H1 (cell line): ENCODE results near the gene RUNX1. TPM values are rescaled to one million over a fixed set of nuclear protein-coding genes. Genes with fewer than 3 reads are reported as not detected.

Experiments
- CTCF ChIA-PET: fragments of 300-600 bp; sonication (Branson Sonifier 250); formaldehyde crosslinking; loops from one replicate; lab custom pipeline; 2021; ENCODE audit not compliant: partially characterized antibody; lab: Charles Lee
- POLR2A ChIA-PET: fragments of 300-600 bp; sonication (Branson Sonifier 250); formaldehyde crosslinking; loops from one replicate; lab custom pipeline; 2021; ENCODE audit warnings: inconsistent platforms; ENCODE audit not compliant: partially characterized antibody; lab: Charles Lee
- DNase-seq, 2 experiments: peaks; one replicate each; pipeline versions ENCODE4 v3.0.0 to v3.0.0-alpha.2; 2010 to 2022; ENCODE audit warnings: low spot score in 2 of 2, low read depth in 1 of 2, mixed read lengths in 1 of 2
- FAIRE-seq: peaks from 2 replicates; lab custom pipeline; 2011; peaks lifted over from hg19 to GRCh38; lab: Jason Lieb, UNC
- H2AFZ ChIP-seq: 2 replicates; pipeline ENCODE4 v1.8.1; 2012; ENCODE audit warnings: low read length, inconsistent platforms
- H2AK5ac ChIP-seq: 2 replicates; pipeline ENCODE4 v1.6.1; 2013; ENCODE audit warnings: low read depth, low read length
- H2BK120ac ChIP-seq: replicated peaks from 2 replicates; pipeline ENCODE3; 2013; ENCODE audit warnings: low read depth, low read length, inconsistent platforms
- H2BK12ac ChIP-seq: 2 replicates; pipeline ENCODE4 v1.6.1; 2013; ENCODE audit warnings: low read depth, low read length
- H2BK15ac ChIP-seq: 2 replicates; pipeline ENCODE4 v1.6.1; 2013; ENCODE audit warnings: low read length
- H2BK20ac ChIP-seq: 2 replicates; pipeline ENCODE4 v1.6.1; 2013; ENCODE audit warnings: low read length
- H2BK5ac ChIP-seq: 2 replicates; pipeline ENCODE4 v1.6.1; 2013; ENCODE audit warnings: low read depth, low read length
- H3K14ac ChIP-seq: 2 replicates; pipeline ENCODE4 v1.6.1; 2013; ENCODE audit warnings: inconsistent platforms; ENCODE audit not compliant: insufficient read length
- H3K18ac ChIP-seq: 2 replicates; pipeline ENCODE4 v1.6.1; 2013; ENCODE audit warnings: low read length; ENCODE audit errors: extremely low read depth
- H3K23ac ChIP-seq: 2 replicates; pipeline ENCODE4 v1.6.1; 2013; ENCODE audit warnings: inconsistent platforms; ENCODE audit not compliant: insufficient read length
- H3K23me2 ChIP-seq: 2 replicates; pipeline ENCODE4 v1.6.1; 2013; ENCODE audit warnings: low read depth, low read length
- H3K27ac ChIP-seq: 2 replicates; pipeline ENCODE4 v1.6.1; 2011; ENCODE audit warnings: low read depth, low read length, inconsistent platforms
- H3K27me3 ChIP-seq, 4 experiments: replicated peaks in 1 of 4; 1 replicate in 1 of 4; 2 replicates in 3 of 4; pipeline versions ENCODE4 v1.6.1 to v1.8.1; 2011 to 2013; ENCODE audit warnings: low read length in 3 of 4, mild to moderate bottlenecking in 3 of 4, inconsistent platforms in 2 of 4, mixed read lengths in 2 of 4, moderate library complexity in 1 of 4; ENCODE audit not compliant: control insufficient read depth in 3 of 4, insufficient read depth in 3 of 4; ENCODE audit errors: extremely low read depth in 1 of 4
- H3K36me3 ChIP-seq, 4 experiments: 2 replicates each; pipeline versions ENCODE4 v1.6.1 to v1.8.1; 2011 to 2013; ENCODE audit warnings: mild to moderate bottlenecking in 4 of 4, low read length in 3 of 4, moderate library complexity in 2 of 4, control low read depth in 1 of 4, inconsistent platforms in 1 of 4; ENCODE audit not compliant: insufficient read depth in 4 of 4, control insufficient read depth in 2 of 4
- H3K4ac ChIP-seq: replicated peaks from 2 replicates; pipeline ENCODE3; 2013; ENCODE audit warnings: low read length, low read depth, mixed read lengths, inconsistent platforms; ENCODE audit not compliant: insufficient read length
- H3K4me1 ChIP-seq, 4 experiments: replicated peaks in 1 of 4; 1 replicate in 1 of 4; 2 replicates in 3 of 4; pipeline versions ENCODE4 v1.6.1 to v1.8.1; 2011 to 2013; ENCODE audit warnings: low read length in 3 of 4, inconsistent platforms in 2 of 4, mixed read lengths in 1 of 4; ENCODE audit not compliant: insufficient read depth in 4 of 4, control insufficient read depth in 3 of 4
- H3K4me2 ChIP-seq, 2 experiments: 2 replicates each; pipeline versions ENCODE4 v1.6.1 to v1.8.1; 2011 to 2013; ENCODE audit warnings: low read depth in 2 of 2, low read length in 2 of 2, control low read depth in 1 of 2, inconsistent platforms in 1 of 2, mild to moderate bottlenecking in 1 of 2; ENCODE audit not compliant: insufficient read depth in 1 of 2
- H3K4me3 ChIP-seq, 4 experiments: fragments of 200-600, 300-600 bp in 1 of 4; sonication (generic), shearing (Covaris generic), sonication (Bioruptor Twin) in 1 of 4; 2 replicates each; pipeline versions ENCODE4 v1.5.1 to v1.8.1; 2011 to 2016; ENCODE audit warnings: low read length in 4 of 4, low read depth in 3 of 4, control low read depth in 2 of 4, inconsistent platforms in 2 of 4, mild to moderate bottlenecking in 2 of 4, mixed read lengths in 1 of 4, moderate library complexity in 1 of 4; ENCODE audit not compliant: insufficient read depth in 2 of 4; ENCODE audit errors: extremely low read depth in 1 of 4
- H3K56ac ChIP-seq: replicated peaks from 2 replicates; pipeline ENCODE3; 2013; ENCODE audit warnings: low read depth, mild to moderate bottlenecking, mixed read lengths, low read length, inconsistent platforms; ENCODE audit not compliant: insufficient read length
- H3K79me1 ChIP-seq: 2 replicates; pipeline ENCODE4 v1.6.1; 2013; ENCODE audit warnings: low read depth, low read length, control low read depth
- H3K79me2 ChIP-seq, 2 experiments: 2 replicates each; pipeline versions ENCODE4 v1.6.1 to v1.8.1; 2012 to 2013; ENCODE audit warnings: low read length in 2 of 2, mild to moderate bottlenecking in 2 of 2, inconsistent platforms in 1 of 2; ENCODE audit not compliant: insufficient read depth in 2 of 2, control insufficient read depth in 1 of 2
- H3K9ac ChIP-seq, 4 experiments: replicated peaks in 1 of 4; 1 replicate in 1 of 4; 2 replicates in 3 of 4; pipeline versions ENCODE4 v1.6.1 to v1.8.1; 2011 to 2013; ENCODE audit warnings: low read depth in 3 of 4, low read length in 3 of 4, control low read depth in 2 of 4, mild to moderate bottlenecking in 2 of 4, moderate library complexity in 2 of 4, inconsistent platforms in 1 of 4; ENCODE audit errors: extremely low read depth in 1 of 4
- H3K9me3 ChIP-seq, 2 experiments: 2 replicates each; pipeline versions ENCODE4 v1.6.1 to v1.8.1; 2012 to 2013; ENCODE audit warnings: mild to moderate bottlenecking in 2 of 2, moderate library complexity in 2 of 2, control low read depth in 1 of 2, inconsistent platforms in 1 of 2, low read depth in 1 of 2, low read length in 1 of 2, mixed read lengths in 1 of 2; ENCODE audit not compliant: insufficient read depth in 2 of 2
- H4K20me1 ChIP-seq, 2 experiments: replicated peaks in 1 of 2; 2 replicates each; pipeline versions ENCODE3 to v1.8.1; 2011 to 2013; ENCODE audit warnings: inconsistent platforms in 2 of 2, low read length in 2 of 2, mild to moderate bottlenecking in 1 of 2; ENCODE audit not compliant: insufficient read depth in 2 of 2, control insufficient read depth in 1 of 2
- H4K5ac ChIP-seq: 2 replicates; pipeline ENCODE4 v1.6.1; 2013; ENCODE audit warnings: low read length, low read depth, mixed read lengths, inconsistent platforms; ENCODE audit not compliant: insufficient read length
- H4K8ac ChIP-seq: 2 replicates; pipeline ENCODE4 v1.8.0; 2013; ENCODE audit warnings: mild to moderate bottlenecking, moderate library complexity, low read length, inconsistent platforms; ENCODE audit not compliant: insufficient read depth; ENCODE audit errors: extremely low read depth
- H4K91ac ChIP-seq: replicated peaks from 2 replicates; pipeline ENCODE3; 2013; ENCODE audit warnings: low read length, mixed read lengths, inconsistent platforms; ENCODE audit not compliant: insufficient read length
- SAP30 ChIP-seq: fragments of 300-600 bp; sonication (generic); IDR thresholded peaks from 2 replicates; pipeline ENCODE4 v1.7.1; 2012; ENCODE audit warnings: low read length, moderate library complexity, mild to moderate bottlenecking, inconsistent platforms; ENCODE audit not compliant: insufficient read depth, insufficient replicate concordance
- SRF ChIP-seq: IDR thresholded peaks from 2 replicates; pipeline ENCODE4 v1.6.1; 2011; ENCODE audit warnings: mild to moderate bottlenecking, low read depth, low read length, moderate library complexity
- TAF1 ChIP-seq: IDR thresholded peaks from 2 replicates; pipeline ENCODE4 v1.6.1; 2011; ENCODE audit warnings: mild to moderate bottlenecking, low read depth, low read length
- WGBS, 2 experiments: shearing (Covaris generic) in 1 of 2; methylation state at CpG; one replicate each; pipeline versions ENCODE4 v1.1.6 to v1.1.7; 2013 to 2015; ENCODE audit warnings: low lambda C conversion rate in 2 of 2, mixed read lengths in 2 of 2, inconsistent platforms in 1 of 2, low coverage in 1 of 2, missing lambda C conversion rate in 1 of 2; ENCODE audit not compliant: insufficient replicate concordance in 2 of 2, insufficient coverage in 1 of 2, insufficient read length in 1 of 2; ENCODE audit errors: extremely low coverage in 1 of 2, missing lambda C conversion rate in 1 of 2; 5-methylcytosine and 5-hydroxymethylcytosine counted together
- polyA plus RNA-seq, 7 experiments: library from polyadenylated mRNA; depleted of rRNA in 3 of 7; stranded (reverse) in 5 of 7; unstranded in 2 of 7; fragments of >200 nt in 5 of 7; fragments of 200-250 nt in 2 of 7; gene quantifications; 1 replicate in 5 of 7; 2 replicates in 1 of 7; 4 replicates in 1 of 7; pipeline versions ENCODE4 v1.2.1 to v1.2.3, GENCODE V29; 2011 to 2013; ENCODE audit warnings: missing spikeins in 2 of 7, mixed read lengths in 2 of 7
- total RNA-seq: library from RNA; stranded (reverse); fragmentation: NEBNext Ultra II Directional; extraction: Animal tissue kit (Norgen Biotek cat#: 25700); gene quantifications from 2 replicates; pipeline ENCODE4 v1.2.1, GENCODE V29; 2021
- TF ChIP-seq, protein P1 (sequence below): IDR thresholded peaks from 2 replicates; pipeline ENCODE4 v1.6.1; 2012; ENCODE audit warnings: inconsistent platforms

The RUNX1 gene
- total and polyA plus RNA-seq, 2 of the 8 experiments (the other 6 are each of a cell fraction or from before 2014, with no cell fraction given) = 0.20 to 0.60 TPM

DNA sequence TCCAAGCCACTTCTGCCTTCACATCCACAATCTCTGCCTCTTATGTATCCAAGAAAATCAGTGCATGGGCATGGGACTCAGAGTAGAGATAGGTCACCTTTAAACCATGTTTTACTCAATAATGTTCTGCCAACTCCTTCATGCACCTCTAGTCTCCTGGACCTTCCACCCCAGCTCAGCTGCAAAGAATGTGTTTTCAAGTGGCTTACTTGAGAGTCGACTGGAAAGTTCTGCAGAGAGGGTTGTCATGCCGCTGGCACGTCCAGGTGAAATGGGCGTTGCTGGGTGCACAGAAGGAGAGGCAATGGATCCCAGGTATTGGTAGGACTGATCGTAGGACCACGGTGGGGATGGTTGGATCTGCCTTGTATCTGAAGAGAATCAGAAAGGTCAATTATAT is 250.0 kb downstream of the RUNX1 start:
- H2BK12ac ChIP-seq = no peak overlapping the region
- TF ChIP-seq SAP30 (no peak), SRF (no peak), TAF1 (no peak)
- TF ChIP-seq, protein P1, sequence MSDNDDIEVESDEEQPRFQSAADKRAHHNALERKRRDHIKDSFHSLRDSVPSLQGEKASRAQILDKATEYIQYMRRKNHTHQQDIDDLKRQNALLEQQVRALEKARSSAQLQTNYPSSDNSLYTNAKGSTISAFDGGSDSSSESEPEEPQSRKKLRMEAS = no peak
- TF ChIP-seq, all 59 proteins: peak for 0
- Histone ChIP-seq H3K9ac (no peak overlapping the region), H4K91ac (no peak overlapping the region), H3K4me1 (peaks cover 0 to 3% (median under 1%) of the 10 kb centered on the region in 4 experiments; a peak in 3 of 7 replicates), H2BK20ac (no peak overlapping the region), H3K4me2 (no peak overlapping the region), H3K79me1 (no peaks in the 10 kb centered on the region), H3K79me2 (no peaks in the 10 kb centered on the region), H2BK120ac (no peak overlapping the region), H3K27ac (no peak overlapping the region), H3K18ac (no peak overlapping the region), H3K27me3 (no peaks in the 10 kb centered on the region), H3K4me3 (no peak overlapping the region), H2AFZ (no peak overlapping the region), H4K5ac (no peak overlapping the region), H3K23me2 (no peaks in the 10 kb centered on the region), H2BK15ac (no peak overlapping the region), H3K9me3 (no peaks in the 10 kb centered on the region), H3K4ac (no peak overlapping the region), H2BK5ac (no peak overlapping the region), H4K20me1 (no peaks in the 10 kb centered on the region), H2AK5ac (no peak overlapping the region), H4K8ac (no peak overlapping the region), H3K23ac (no peak overlapping the region), H3K36me3 (no peaks in the 10 kb centered on the region), H3K14ac (no peak overlapping the region), H3K56ac (no peak overlapping the region)
- FAIRE-seq = no peak
- DNase-seq = no peak
- POLR2A ChIA-PET = no interaction called here
- 97% methylated on average over 6 of the region's 6 CpGs; no CpG with 5 or more reads in 1 of the 2 experiments for WGBS, 2 experiments
- CTCF ChIA-PET = no interaction called here
